WTC11 (cell line): ENCODE results near the gene RPS6KB2. TPM values are rescaled to one million over a fixed set of nuclear protein-coding genes. Genes with fewer than 3 reads are reported as not detected.
A peak's percentile ranks its signal among the peaks of the same experiment; 100 is the strongest.

Source experiments
- ATAC-seq: fragments of 200-7000 bp; cut with Tn5 transposase; 2 replicates; pipeline ENCODE4 v1.10.0; 2021; ENCODE audit warnings: mild to moderate bottlenecking, moderate library complexity
- CTCF ChIA-PET: fragments of 300-600 bp; sonication (Branson Sonifier 250); formaldehyde crosslinking; loops from one replicate; lab custom pipeline; 2021; ENCODE audit warnings: antibody characterized with exemption; lab: Charles Lee
- POLR2A ChIA-PET: fragments of 350-600 bp; sonication (Branson Sonifier 250); formaldehyde crosslinking; loops from one replicate; lab custom pipeline; 2021; ENCODE audit warnings: antibody characterized with exemption; lab: Charles Lee
- DNase-seq: peaks from one replicate; pipeline ENCODE4 v3.0.0; 2021; ENCODE audit warnings: low spot score
- H3K27ac Mint-ChIP-seq: 2 replicates; pipeline ENCODE4 v1.8.0; 2021; ENCODE audit warnings: mixed read lengths
- H3K27me3 Mint-ChIP-seq: 2 replicates; pipeline ENCODE4 v1.8.0; 2021; ENCODE audit warnings: low read depth, mild to moderate bottlenecking, moderate library complexity, mixed read lengths
- H3K36me3 Mint-ChIP-seq: 2 replicates; pipeline ENCODE4 v1.8.0; 2021; ENCODE audit warnings: mixed read lengths
- H3K4me1 Mint-ChIP-seq: 2 replicates; pipeline ENCODE4 v1.8.0; 2022; ENCODE audit warnings: mixed read lengths
- H3K4me3 Mint-ChIP-seq: 2 replicates; pipeline ENCODE4 v1.8.0; 2021; ENCODE audit warnings: mild to moderate bottlenecking, moderate library complexity, mixed read lengths
- H3K9me3 Mint-ChIP-seq: 2 replicates; pipeline ENCODE4 v1.8.0; 2021; ENCODE audit warnings: mixed read lengths
- ARID4B ChIP-seq: sonication (generic); formaldehyde crosslinking; IDR thresholded peaks from 2 replicates; pipeline ENCODE4 v1.8.0; 2023; ENCODE audit warnings: missing genetic modification reagents, mild to moderate bottlenecking, borderline replicate concordance
- CBFB ChIP-seq: sonication (generic); formaldehyde crosslinking; IDR thresholded peaks from 2 replicates; pipeline ENCODE4 v1.8.1; 2022; ENCODE audit warnings: mild to moderate bottlenecking, low read depth, missing genetic modification reagents
- FOXP1 ChIP-seq: sonication (generic); formaldehyde crosslinking; IDR thresholded peaks from 2 replicates; pipeline ENCODE4 v1.8.0; 2022; ENCODE audit warnings: missing genetic modification reagents, mild to moderate bottlenecking, moderate library complexity, borderline replicate concordance
- MXD4 ChIP-seq: fragments of 250-450 bp; sonication (Bioruptor Pico); IDR thresholded peaks from 2 replicates; pipeline ENCODE4 v1.8.0; 2021; ENCODE audit warnings: mild to moderate bottlenecking, moderate library complexity, borderline replicate concordance
- NR2C2 ChIP-seq: sonication (generic); formaldehyde crosslinking; IDR thresholded peaks from 2 replicates; pipeline ENCODE4 v1.8.0; 2022; ENCODE audit warnings: mild to moderate bottlenecking, missing genetic modification reagents
- STAT6 ChIP-seq: sonication (generic); formaldehyde crosslinking; conservative IDR thresholded peaks from 2 replicates; pipeline ENCODE4 v1.8.1; 2023; ENCODE audit warnings: mild to moderate bottlenecking, low read depth, missing genetic modification reagents, moderate library complexity
- TCF7 ChIP-seq: sonication (generic); formaldehyde crosslinking; IDR thresholded peaks from 2 replicates; pipeline ENCODE4 v1.8.0; 2022; ENCODE audit warnings: mild to moderate bottlenecking, low read depth, missing genetic modification reagents, moderate library complexity
- ZBTB21 ChIP-seq: sonication (generic); formaldehyde crosslinking; IDR thresholded peaks from 2 replicates; pipeline ENCODE4 v1.8.1; 2023; ENCODE audit warnings: mild to moderate bottlenecking, missing genetic modification reagents, borderline replicate concordance
- ZNF121 ChIP-seq: sonication (generic); formaldehyde crosslinking; IDR thresholded peaks from 2 replicates; pipeline ENCODE4 v1.8.0; 2023; ENCODE audit warnings: missing genetic modification reagents
- ZNF232 ChIP-seq: sonication (generic); formaldehyde crosslinking; IDR thresholded peaks from 2 replicates; pipeline ENCODE4 v1.8.0; 2022; ENCODE audit warnings: mild to moderate bottlenecking, missing genetic modification reagents
- ZNF317 ChIP-seq: sonication (generic); formaldehyde crosslinking; IDR thresholded peaks from 2 replicates; pipeline ENCODE4 v1.8.1; 2023; ENCODE audit warnings: low read depth, mild to moderate bottlenecking, moderate library complexity, missing genetic modification reagents, borderline replicate concordance
- ZNF671 ChIP-seq: fragments of 250-450 bp; sonication (Bioruptor Pico); IDR thresholded peaks from 2 replicates; pipeline ENCODE4 v1.8.0; 2021; ENCODE audit warnings: mild to moderate bottlenecking
- total RNA-seq: library from RNA; stranded (reverse); gene quantifications from 3 replicates; pipeline ENCODE4 v1.2.3, GENCODE V29; 2021
- TF ChIP-seq, protein P1 (sequence below): fragments of 250-450 bp; sonication (Bioruptor Pico); IDR thresholded peaks from 2 replicates; pipeline ENCODE4 v2.1.2; 2022; ENCODE audit warnings: mild to moderate bottlenecking, moderate library complexity
- TF ChIP-seq, protein P2 (sequence below): sonication (generic); formaldehyde crosslinking; IDR thresholded peaks from 2 replicates; pipeline ENCODE4 v1.8.0; 2022; ENCODE audit warnings: mild to moderate bottlenecking, missing genetic modification reagents
- TF ChIP-seq, protein P3 (sequence below): sonication (generic); formaldehyde crosslinking; conservative IDR thresholded peaks from 2 replicates; pipeline ENCODE4 v1.8.1; 2022; ENCODE audit warnings: mild to moderate bottlenecking, missing genetic modification reagents

The RPS6KB2 gene
- total RNA-seq, 1 experiment from 2014 or later = 54.7 TPM

- TF ChIP-seq STAT6 = no peak
Measured at GRCh38 chr11:67395555-67396258, 32.6 kb upstream of the RPS6KB2 start (continued).

DNA sequence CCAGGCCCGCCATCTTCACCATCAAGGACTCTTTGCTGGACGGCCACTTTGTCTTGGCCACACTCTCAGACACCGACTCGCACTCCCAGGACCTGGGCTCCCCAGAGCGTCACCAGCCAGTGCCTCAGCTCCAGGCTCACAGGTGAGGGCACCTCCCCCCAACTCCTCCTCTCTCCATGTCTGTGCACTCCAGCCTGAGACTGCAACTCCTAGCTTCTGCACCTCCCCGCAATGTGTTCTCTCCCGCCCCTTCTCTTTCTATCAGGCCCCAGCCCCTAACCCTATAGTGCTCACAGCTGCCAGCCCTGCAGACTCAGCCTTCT, 32.1 kb upstream of the RPS6KB2 start:
- DNase-seq (no peak), ATAC-seq (no peak)
- Mint-ChIP-seq H3K27me3 (no peaks in the 10 kb centered on the region), H3K9me3 (no peaks in the 10 kb centered on the region), H3K4me3 (peak overlapping the region; percentile 27; the same call in 1 of the 2 replicates), H3K4me1 (peaks cover 40% of the 10 kb centered on the region), H3K27ac (peak overlapping the region; percentile 86), H3K36me3 (peaks cover 24% of the 10 kb centered on the region)
- ChIA-PET CTCF (interaction anchor here (0.7 to 2.0 kb wide), 11 partner anchors 14 to 135 kb away, joined by 3 to 15 read pairs (median 5); partner anchors contain the start of genes POLD4 and TMEM134), POLR2A (interaction anchor here (0.5 to 1.9 kb wide), 8 partner anchors 8 to 41 kb away, joined by 3 to 7 read pairs (median 4); partner anchors contain the start of genes PTPRCAP and RPS6KB2)
- no peak for TF ChIP-seq CBFB
- no peak for TF ChIP-seq ZNF671 (CRISPR knock-in tag)
- TF ChIP-seq, protein P1, sequence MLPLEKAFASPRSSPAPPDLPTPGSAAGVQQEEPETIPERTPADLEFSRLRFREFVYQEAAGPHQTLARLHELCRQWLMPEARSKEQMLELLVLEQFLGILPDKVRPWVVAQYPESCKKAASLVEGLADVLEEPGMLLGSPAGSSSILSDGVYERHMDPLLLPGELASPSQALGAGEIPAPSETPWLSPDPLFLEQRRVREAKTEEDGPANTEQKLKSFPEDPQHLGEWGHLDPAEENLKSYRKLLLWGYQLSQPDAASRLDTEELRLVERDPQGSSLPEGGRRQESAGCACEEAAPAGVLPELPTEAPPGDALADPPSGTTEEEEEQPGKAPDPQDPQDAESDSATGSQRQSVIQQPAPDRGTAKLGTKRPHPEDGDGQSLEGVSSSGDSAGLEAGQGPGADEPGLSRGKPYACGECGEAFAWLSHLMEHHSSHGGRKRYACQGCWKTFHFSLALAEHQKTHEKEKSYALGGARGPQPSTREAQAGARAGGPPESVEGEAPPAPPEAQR = no peak
- TF ChIP-seq FOXP1 (CRISPR knock-in tag) = no peak
- no peak for TF ChIP-seq ARID4B (CRISPR knock-in tag)
- TF ChIP-seq ZNF121 (CRISPR knock-in tag) = no peak
- no peak for TF ChIP-seq ZNF317 (CRISPR knock-in tag)
- no peak for TF ChIP-seq ZBTB21 (CRISPR knock-in tag)
- TF ChIP-seq, protein P2, sequence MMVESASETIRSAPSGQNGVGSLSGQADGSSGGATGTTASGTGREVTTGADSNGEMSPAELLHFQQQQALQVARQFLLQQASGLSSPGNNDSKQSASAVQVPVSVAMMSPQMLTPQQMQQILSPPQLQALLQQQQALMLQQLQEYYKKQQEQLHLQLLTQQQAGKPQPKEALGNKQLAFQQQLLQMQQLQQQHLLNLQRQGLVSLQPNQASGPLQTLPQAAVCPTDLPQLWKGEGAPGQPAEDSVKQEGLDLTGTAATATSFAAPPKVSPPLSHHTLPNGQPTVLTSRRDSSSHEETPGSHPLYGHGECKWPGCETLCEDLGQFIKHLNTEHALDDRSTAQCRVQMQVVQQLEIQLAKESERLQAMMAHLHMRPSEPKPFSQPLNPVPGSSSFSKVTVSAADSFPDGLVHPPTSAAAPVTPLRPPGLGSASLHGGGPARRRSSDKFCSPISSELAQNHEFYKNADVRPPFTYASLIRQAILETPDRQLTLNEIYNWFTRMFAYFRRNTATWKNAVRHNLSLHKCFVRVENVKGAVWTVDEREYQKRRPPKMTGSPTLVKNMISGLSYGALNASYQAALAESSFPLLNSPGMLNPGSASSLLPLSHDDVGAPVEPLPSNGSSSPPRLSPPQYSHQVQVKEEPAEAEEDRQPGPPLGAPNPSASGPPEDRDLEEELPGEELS (CRISPR knock-in tag) = no peak
- TF ChIP-seq MXD4 (CRISPR knock-in tag) = no peak
- TF ChIP-seq NR2C2 (CRISPR knock-in tag) = no peak
- TF ChIP-seq, protein P3, sequence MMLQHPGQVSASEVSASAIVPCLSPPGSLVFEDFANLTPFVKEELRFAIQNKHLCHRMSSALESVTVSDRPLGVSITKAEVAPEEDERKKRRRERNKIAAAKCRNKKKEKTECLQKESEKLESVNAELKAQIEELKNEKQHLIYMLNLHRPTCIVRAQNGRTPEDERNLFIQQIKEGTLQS (CRISPR knock-in tag) = no peak
- no peak for TF ChIP-seq ZNF232 (CRISPR knock-in tag)
- no peak for TF ChIP-seq STAT6
- no peak for TF ChIP-seq TCF7 (CRISPR knock-in tag)
